SKM-1 treated with dmso at 0.1 percent for 144 hours (cell line): ENCODE data around the gene AIP.
"Not testable (repeated sequence)": the region's sequence is repeated elsewhere in the genome, so short reads cannot be mapped to it uniquely, and the experiment has no call there.

ENCODE experiments used
- DNase-seq: peaks from one replicate; lab custom pipeline; 2025; ENCODE audit not compliant: unreplicated experiment; lab: John Stamatoyannopoulos, UW

AIP gene

GRCh38 chr11:67505605-67506396 is 23.0 kb downstream of the AIP start:
- DNase-seq = peak; percentile 69

- DNase-seq = no peak
Observed at GRCh38 chr11:67506426-67507051, 23.7 kb downstream of the AIP start.

GRCh38 chr11:67507242-67507863 is 24.5 kb downstream of the AIP start:
- DNase-seq = no peak

GRCh38 chr11:67507864-67508485 is 25.1 kb downstream of the AIP start, which contains the start of gene CDK2AP2:
CDK2AP2 (minus strand) TSS chr11:67508162; CDS start chr11:67508082, 80 bp downstream.
- peak; percentile 95 for DNase-seq

DNA sequence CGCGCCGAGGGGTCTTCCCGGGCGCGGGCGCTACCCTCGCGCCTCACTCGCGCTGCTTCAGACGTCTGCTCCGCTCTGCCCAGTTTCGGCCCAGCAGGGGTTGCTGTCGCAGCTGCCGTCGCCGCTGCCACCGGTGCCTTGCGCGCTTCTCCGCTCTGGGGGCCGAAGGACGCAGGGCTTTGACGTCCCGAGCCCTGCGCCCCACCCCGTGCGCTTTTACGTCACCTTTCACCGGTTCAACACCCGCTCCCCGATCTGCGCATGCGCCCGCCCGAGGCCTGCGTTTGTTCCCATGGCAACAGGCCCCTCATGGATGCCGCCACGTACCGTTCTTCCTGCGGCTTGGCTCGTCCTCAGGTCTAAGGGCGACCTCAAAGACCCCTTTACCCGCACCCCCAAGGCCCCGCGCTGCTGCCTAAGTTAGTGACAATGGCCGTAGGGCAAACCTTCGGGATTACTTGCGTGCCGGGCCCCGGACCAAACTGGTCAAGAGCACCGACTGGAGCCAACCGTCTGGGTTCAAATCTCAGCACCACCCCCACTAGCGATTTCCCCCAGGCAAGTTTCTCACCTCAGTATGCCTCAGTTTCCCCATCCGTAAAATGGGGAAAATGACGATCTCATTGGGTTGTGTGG is 25.8 kb downstream of the AIP start:
- DNase-seq = peak; percentile 92

GRCh38 chr11:67510023-67510345 is 27.2 kb downstream of the AIP start:
- no peak for DNase-seq

GRCh38 chr11:67511558-67511957 is 28.7 kb downstream of the AIP start:
- not testable (repeated sequence) for DNase-seq

- DNase-seq = no peak
Observed at GRCh38 chr11:67514116-67514515, 31.3 kb downstream of the AIP start.

DNA sequence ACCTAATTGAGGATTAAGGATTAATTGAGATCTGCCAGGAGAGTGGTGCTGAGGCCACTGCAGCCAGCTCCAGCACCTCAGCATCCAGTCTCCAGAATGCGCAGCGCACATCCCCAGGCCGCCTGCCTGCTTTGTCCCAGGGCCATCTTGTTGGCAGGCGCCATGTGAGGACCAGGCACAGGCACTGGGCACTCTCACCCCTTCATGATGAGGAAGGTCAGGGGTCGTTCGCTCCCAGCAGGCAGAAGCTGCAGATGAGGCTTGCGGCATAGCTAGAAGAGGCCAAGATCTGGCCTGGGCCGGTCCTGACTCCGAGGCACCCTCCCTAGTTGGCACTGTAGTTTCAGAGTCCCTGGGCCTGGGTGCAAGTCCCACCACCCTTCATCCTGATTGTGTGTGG is 34.0 kb downstream of the AIP start:
- no peak for DNase-seq

GRCh38 chr11:67517784-67518552 is 35.1 kb downstream of the AIP start:
- no peak for DNase-seq

- no peak for DNase-seq
Observed at GRCh38 chr11:67519726-67520125, 36.9 kb downstream of the AIP start.

DNA sequence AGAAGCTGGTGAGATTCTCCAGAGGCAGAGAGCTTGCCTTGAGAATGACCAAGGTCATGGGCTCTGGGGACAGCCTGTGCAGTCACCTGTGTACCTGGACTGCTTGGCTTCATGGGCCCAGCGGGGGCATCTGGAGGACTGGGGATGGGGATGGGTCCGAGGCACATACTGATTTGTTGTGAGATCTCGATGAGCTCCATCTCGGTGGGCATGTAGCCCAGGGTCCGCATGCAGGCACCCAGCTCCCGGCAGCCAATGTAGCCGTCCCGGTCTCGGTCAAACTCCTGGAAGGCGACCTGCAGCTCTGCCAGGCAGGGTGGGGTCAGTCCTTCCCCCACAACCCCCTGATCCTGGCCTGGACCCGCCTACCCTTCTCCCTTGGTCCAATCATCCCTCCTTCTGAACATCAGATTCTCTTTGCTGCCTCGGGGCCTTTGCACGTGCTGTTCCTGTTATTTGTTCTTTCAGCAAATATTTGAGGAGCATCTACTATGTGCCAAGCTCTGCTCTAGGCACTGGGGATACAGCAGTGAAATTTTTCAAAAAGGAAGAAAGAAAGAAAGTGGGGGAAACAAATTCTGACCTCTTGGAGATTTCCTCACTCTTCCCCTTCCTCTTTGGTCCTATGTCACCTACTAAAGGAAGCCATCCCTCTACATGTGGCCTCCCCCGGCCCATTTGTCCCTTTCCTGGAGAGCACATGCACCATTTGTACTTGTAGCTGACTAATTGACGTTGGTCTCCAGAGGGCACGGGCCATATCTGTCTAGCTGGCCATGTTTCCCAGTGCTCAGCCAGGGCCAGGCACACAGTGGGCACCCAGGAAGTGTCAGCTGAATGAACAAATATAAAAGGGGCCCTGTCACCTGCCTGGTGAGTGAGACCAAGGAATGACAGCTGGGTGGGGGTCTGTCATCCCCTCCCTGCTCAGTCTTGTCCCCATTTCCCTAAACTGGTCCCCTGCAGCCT is 38.3 kb downstream of the AIP start:
- no peak for DNase-seq

GRCh38 chr11:67521924-67522323 is 39.1 kb downstream of the AIP start:
- no peak for DNase-seq

- DNase-seq = no peak
Observed at GRCh38 chr11:67522338-67522737, 39.5 kb downstream of the AIP start.

DNA sequence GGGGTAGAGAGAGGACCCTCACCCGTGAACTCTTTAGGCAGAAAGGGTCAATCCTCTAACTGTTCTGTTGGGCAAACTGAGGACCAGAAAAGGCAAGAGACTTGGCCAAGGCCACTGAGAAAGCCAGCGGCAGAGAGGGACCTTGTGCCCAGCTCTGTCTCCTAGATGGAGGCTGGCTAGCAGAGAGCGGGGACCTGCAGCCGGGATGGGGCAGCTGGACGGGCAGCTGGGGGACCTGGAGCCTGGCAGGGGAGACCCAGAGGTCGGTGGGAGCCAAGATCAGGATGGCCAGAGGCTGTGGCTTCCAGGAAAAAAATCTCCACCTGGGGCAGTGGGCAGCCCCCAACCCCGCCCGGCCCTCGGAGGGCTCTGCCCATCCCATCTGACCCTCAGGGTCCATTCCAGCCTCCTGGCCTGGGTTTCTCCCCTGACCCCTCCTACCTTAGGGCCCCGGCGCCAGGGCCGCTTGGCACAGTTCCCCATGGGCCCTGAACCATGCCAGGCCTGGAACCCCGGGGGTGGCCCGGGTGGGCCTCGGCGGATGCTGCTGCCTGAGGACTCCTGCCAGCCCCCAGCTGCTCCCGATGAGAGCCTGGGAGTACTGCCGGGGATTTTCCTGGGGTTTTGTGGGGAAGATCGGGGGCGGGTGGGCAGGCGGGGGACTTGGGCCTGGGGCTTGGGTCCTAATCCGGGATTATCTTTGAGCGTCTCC is 40.2 kb downstream of the AIP start, which contains the start of gene CABP2:
Gene CABP2 (minus strand): TSS at position 603 of the 712 bp plus-strand sequence. CDS start 120 bp downstream, at position 483.
- DNase-seq = no peak

GRCh38 chr11:67523556-67524479 is 41.0 kb downstream of the AIP start:
- no peak for DNase-seq

GRCh38 chr11:67524480-67524808 is 41.6 kb downstream of the AIP start:
- DNase-seq = no peak
